Measurements from ENCODE around the gene ADAM17. TPM values are rescaled to one million over a fixed set of nuclear protein-coding genes. Genes with fewer than 3 reads are reported as not detected.

The ADAM17 gene
- total and polyA plus RNA-seq, 9 of the 15 experiments (the other 6 are each of a cell fraction or from before 2014, with no cell fraction given), result 5.8 to 30.0 (median 19.0) TPM

DNA sequence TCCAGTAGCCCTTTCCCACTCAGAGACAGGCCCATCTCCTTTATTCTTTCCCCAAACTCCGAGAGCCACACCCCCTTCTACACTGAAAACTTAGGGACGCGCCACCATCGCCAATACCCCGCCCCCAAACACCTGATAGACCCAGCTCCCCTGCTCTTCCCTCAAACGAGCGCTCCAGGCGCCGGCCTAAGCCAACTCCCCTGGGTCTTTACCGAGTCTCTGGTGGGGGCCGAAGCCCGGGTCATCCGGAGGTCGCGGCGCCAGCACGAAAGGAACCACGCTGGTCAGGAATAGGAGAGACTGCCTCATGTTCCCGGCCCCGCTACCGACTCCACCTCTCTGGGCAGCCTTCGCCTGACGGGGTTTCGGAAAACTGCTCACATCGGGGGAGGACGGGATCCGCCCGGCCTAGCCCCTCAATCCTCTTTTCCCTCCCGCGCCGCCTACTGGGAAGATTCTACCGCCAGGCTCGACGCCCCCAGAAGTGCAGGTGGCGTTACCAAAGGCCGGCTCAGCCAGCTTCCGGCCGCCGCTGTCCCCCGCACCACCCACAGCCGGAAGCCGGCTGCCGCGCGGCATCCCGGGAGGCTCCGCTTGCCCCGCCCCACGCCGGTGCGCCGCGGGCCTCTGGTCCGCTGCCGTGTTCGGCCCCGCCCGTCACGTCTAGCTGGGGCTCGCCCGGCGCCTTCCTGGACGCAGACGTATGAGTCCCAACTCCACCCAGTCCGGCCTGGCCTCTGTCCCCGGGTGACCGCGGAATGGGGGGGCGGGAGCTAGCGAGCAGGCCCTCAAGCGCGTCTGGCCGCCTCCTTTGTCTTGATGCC, at the start of gene ADAM17 (continued):
- TF ChIP-seq, protein P1, sequence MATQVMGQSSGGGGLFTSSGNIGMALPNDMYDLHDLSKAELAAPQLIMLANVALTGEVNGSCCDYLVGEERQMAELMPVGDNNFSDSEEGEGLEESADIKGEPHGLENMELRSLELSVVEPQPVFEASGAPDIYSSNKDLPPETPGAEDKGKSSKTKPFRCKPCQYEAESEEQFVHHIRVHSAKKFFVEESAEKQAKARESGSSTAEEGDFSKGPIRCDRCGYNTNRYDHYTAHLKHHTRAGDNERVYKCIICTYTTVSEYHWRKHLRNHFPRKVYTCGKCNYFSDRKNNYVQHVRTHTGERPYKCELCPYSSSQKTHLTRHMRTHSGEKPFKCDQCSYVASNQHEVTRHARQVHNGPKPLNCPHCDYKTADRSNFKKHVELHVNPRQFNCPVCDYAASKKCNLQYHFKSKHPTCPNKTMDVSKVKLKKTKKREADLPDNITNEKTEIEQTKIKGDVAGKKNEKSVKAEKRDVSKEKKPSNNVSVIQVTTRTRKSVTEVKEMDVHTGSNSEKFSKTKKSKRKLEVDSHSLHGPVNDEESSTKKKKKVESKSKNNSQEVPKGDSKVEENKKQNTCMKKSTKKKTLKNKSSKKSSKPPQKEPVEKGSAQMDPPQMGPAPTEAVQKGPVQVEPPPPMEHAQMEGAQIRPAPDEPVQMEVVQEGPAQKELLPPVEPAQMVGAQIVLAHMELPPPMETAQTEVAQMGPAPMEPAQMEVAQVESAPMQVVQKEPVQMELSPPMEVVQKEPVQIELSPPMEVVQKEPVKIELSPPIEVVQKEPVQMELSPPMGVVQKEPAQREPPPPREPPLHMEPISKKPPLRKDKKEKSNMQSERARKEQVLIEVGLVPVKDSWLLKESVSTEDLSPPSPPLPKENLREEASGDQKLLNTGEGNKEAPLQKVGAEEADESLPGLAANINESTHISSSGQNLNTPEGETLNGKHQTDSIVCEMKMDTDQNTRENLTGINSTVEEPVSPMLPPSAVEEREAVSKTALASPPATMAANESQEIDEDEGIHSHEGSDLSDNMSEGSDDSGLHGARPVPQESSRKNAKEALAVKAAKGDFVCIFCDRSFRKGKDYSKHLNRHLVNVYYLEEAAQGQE (IDR thresholded peaks at IDR 0.05; ENCODE audit: borderline replicate concordance), result peak; percentile 39; the same call in 1 of the 2 replicates
- TF ChIP-seq, protein P1 (CRISPR knock-in tag; IDR thresholded peaks at IDR 0.05; ENCODE audit: low read depth), result 0 out of 2 replicates have a peak, but pooled peaks have one; percentile 50
- TF ChIP-seq YBX1 (IDR thresholded peaks at IDR 0.05), result no peak
- no peak for TF ChIP-seq HNRNPUL1 (IDR thresholded peaks at IDR 0.05; ENCODE audit: low read length)
- no peak for TF ChIP-seq ZKSCAN8 (CRISPR knock-in tag; IDR thresholded peaks at IDR 0.05)
- TF ChIP-seq ZSCAN32 (CRISPR knock-in tag; IDR thresholded peaks at IDR 0.05), result no peak; the same call in 1 of the 2 replicates
- TF ChIP-seq NFXL1 (CRISPR knock-in tag; IDR thresholded peaks at IDR 0.05), result no peak
- TF ChIP-seq ZEB2 (IDR thresholded peaks at IDR 0.05), result 0 out of 2 replicates have a peak, but pooled peaks have one; percentile 5
- no peak for TF ChIP-seq KAT7 (CRISPR knock-in tag; IDR thresholded peaks at IDR 0.05; ENCODE audit: borderline replicate concordance)
- no peak for TF ChIP-seq CBFB (CRISPR knock-in tag; IDR thresholded peaks at IDR 0.05)
- TF ChIP-seq ZNF589 (CRISPR knock-in tag; IDR thresholded peaks at IDR 0.05; ENCODE audit: low read depth), result no peak
- TF ChIP-seq ZNF57 (CRISPR knock-in tag; IDR thresholded peaks at IDR 0.05), result no peak
- no peak for TF ChIP-seq TRIM25 (IDR thresholded peaks at IDR 0.05; ENCODE audit: borderline replicate concordance)
- TF ChIP-seq RBM15 (IDR thresholded peaks at IDR 0.05; ENCODE audit: insufficient read depth, low read length), result no peak
- peak; percentile 97 for TF ChIP-seq EGR1 (conservative IDR thresholded peaks at IDR 0.05)
- no peak for TF ChIP-seq TSC22D4 (tag; IDR thresholded peaks at IDR 0.05)
- no peak for TF ChIP-seq NUFIP1 (IDR thresholded peaks at IDR 0.05; ENCODE audit: partially characterized antibody)
- no peak for TF ChIP-seq HNRNPK (IDR thresholded peaks at IDR 0.05; ENCODE audit: low read depth, low read length, poor library complexity, severe bottlenecking)
- TF ChIP-seq PKNOX1 (IDR thresholded peaks at IDR 0.05), result peak; percentile 76
